ENCODE results near the gene ETS2. TPM values are rescaled to one million over a fixed set of nuclear protein-coding genes. Genes with fewer than 3 reads are reported as not detected.

The ETS2 gene
- total RNA-seq, 2 donors from 2014 or later = 98.4 to 102 TPM

- no peak overlapping the region for H3K27ac ChIP-seq (ENCODE audit: low read depth, low read length)
- H3K4me3 ChIP-seq (ENCODE audit: low read length) = no peak overlapping the region
- peaks cover 92% of the 10 kb centered on the region for H3K36me3 ChIP-seq (ENCODE audit: control insufficient read depth, insufficient read depth, low read length)
- DNase-seq = no peak
- no peak for TF ChIP-seq CTCF (conservative IDR thresholded peaks at IDR 0.05)
- no peak overlapping the region for H3K27ac Mint-ChIP-seq
- H3K9me3 Mint-ChIP-seq = peaks cover 6% of the 10 kb centered on the region
- no peaks in the 10 kb centered on the region for H3K4me1 ChIP-seq (ENCODE audit: control insufficient read depth, insufficient read depth, low read length)
- H3K27me3 Mint-ChIP-seq (ENCODE audit: insufficient read depth) = no peaks in the 10 kb centered on the region
- peaks cover 92% of the 10 kb centered on the region for H3K36me3 Mint-ChIP-seq (ENCODE audit: low read depth)
- peaks cover 6% of the 10 kb centered on the region for H3K4me1 Mint-ChIP-seq
- 96 to 98% methylated on average over 16 to 18 of the region's 18 CpGs for WGBS, 2 experiments (ENCODE audit: insufficient coverage in 1 of 2, insufficient read length in 1 of 2)
- H3K9ac ChIP-seq (ENCODE audit: extremely low read depth, low read length, poor library complexity, severe bottlenecking) = no peak overlapping the region
- H3K9me3 ChIP-seq (ENCODE audit: control insufficient read depth, low read length) = no peaks in the 10 kb centered on the region
- no peak overlapping the region for H3K4me3 Mint-ChIP-seq
- H3K27me3 ChIP-seq (ENCODE audit: control insufficient read depth, insufficient read depth, low read length, poor library complexity, severe bottlenecking) = no peaks in the 10 kb centered on the region
These were observed 14.9 kb downstream of the ETS2 start for GRCh38 chr21:38820471-38821239.

GRCh38 chr21:38821248-38821647 lies 15.5 kb downstream of the ETS2 start:
- Histone ChIP-seq H3K4me1 (ENCODE audit: control insufficient read depth, insufficient read depth, low read length) (no peaks in the 10 kb centered on the region), H3K9ac (ENCODE audit: extremely low read depth, low read length, poor library complexity, severe bottlenecking) (no peak overlapping the region), H3K27me3 (ENCODE audit: control insufficient read depth, insufficient read depth, low read length, poor library complexity, severe bottlenecking) (no peaks in the 10 kb centered on the region), H3K27ac (ENCODE audit: low read depth, low read length) (no peak overlapping the region), H3K9me3 (ENCODE audit: control insufficient read depth, low read length) (no peaks in the 10 kb centered on the region), H3K4me3 (ENCODE audit: low read length) (no peak overlapping the region), H3K36me3 (ENCODE audit: control insufficient read depth, insufficient read depth, low read length) (peaks cover 89% of the 10 kb centered on the region)
- no peaks in the 10 kb centered on the region for H3K27me3 Mint-ChIP-seq (ENCODE audit: insufficient read depth)
- no peak overlapping the region for H3K27ac Mint-ChIP-seq
- no peak for TF ChIP-seq CTCF (conservative IDR thresholded peaks at IDR 0.05)
- peaks cover 6% of the 10 kb centered on the region for H3K4me1 Mint-ChIP-seq
- no peak overlapping the region for H3K4me3 Mint-ChIP-seq
- peaks cover 6% of the 10 kb centered on the region for H3K9me3 Mint-ChIP-seq
- 93 to 98% methylated on average over 4 to 6 of the region's 6 CpGs for WGBS, 2 experiments (ENCODE audit: insufficient coverage in 1 of 2, insufficient read length in 1 of 2)
- DNase-seq = no peak
- peaks cover 89% of the 10 kb centered on the region for H3K36me3 Mint-ChIP-seq (ENCODE audit: low read depth)

GRCh38 chr21:38821959-38822682 lies 16.4 kb downstream of the ETS2 start:
- no peaks in the 10 kb centered on the region for H3K4me1 ChIP-seq (ENCODE audit: control insufficient read depth, insufficient read depth, low read length)
- DNase-seq = no peak
- Mint-ChIP-seq H3K27ac (peak overlapping the region; percentile 62), H3K27me3 (ENCODE audit: insufficient read depth) (no peaks in the 10 kb centered on the region), H3K36me3 (ENCODE audit: low read depth) (peaks cover 84% of the 10 kb centered on the region), H3K4me1 (peaks cover 6% of the 10 kb centered on the region), H3K9me3 (peaks cover 11% of the 10 kb centered on the region), H3K4me3 (no peak overlapping the region)
- no peak for TF ChIP-seq CTCF (conservative IDR thresholded peaks at IDR 0.05)
- H3K9me3 ChIP-seq (ENCODE audit: control insufficient read depth, low read length) = no peaks in the 10 kb centered on the region
- no peak overlapping the region for H3K27ac ChIP-seq (ENCODE audit: low read depth, low read length)
- no peak overlapping the region for H3K9ac ChIP-seq (ENCODE audit: extremely low read depth, low read length, poor library complexity, severe bottlenecking)
- 97 to 99% methylated on average over 7 to 9 of the region's 9 CpGs for WGBS, 2 experiments (ENCODE audit: insufficient coverage in 1 of 2, insufficient read length in 1 of 2)
- H3K4me3 ChIP-seq (ENCODE audit: low read length) = no peak overlapping the region
- no peaks in the 10 kb centered on the region for H3K27me3 ChIP-seq (ENCODE audit: control insufficient read depth, insufficient read depth, low read length, poor library complexity, severe bottlenecking)
- peaks cover 81% of the 10 kb centered on the region for H3K36me3 ChIP-seq (ENCODE audit: control insufficient read depth, insufficient read depth, low read length)

All from endodermal cell (in vitro differentiated cells).